GM12878 (cell line): Measurements from ENCODE around the gene TRAF2. TPM values are rescaled to one million over a fixed set of nuclear protein-coding genes. Genes with fewer than 3 reads are reported as not detected.

Experiments used
- ATAC-seq: fragments of 200-7000 bp; cut with Tn5 transposase; 3 replicates; pipeline ENCODE4 v1.9.1; 2020; ENCODE audit warnings: mild to moderate bottlenecking, moderate library complexity
- BruUV-seq: library from RNA; stranded (reverse); fragments of 400-500 nt; replicated peaks from 2 replicates; lab custom pipeline; 2021; lab: Mats Ljungman, UMichigan
- CTCF ChIA-PET: fragments of 300-600 bp; sonication (Branson Sonifier 250); formaldehyde crosslinking; extraction: SDS; loops from one replicate; lab custom pipeline; 2021; ENCODE audit warnings: inconsistent platforms; lab: Yijun Ruan, JAX
- POLR2A ChIA-PET: fragments of 350-600 bp; formaldehyde crosslinking; extraction: SDS; loops from one replicate; lab custom pipeline; 2021; ENCODE audit warnings: inconsistent platforms; lab: Charles Lee
- RAD21 ChIA-PET: fragments of 300-600 bp; sonication (Branson Sonifier 250); formaldehyde crosslinking; loops from one replicate; lab custom pipeline; 2023; ENCODE audit warnings: antibody characterized with exemption; ENCODE audit not compliant: unreplicated experiment; lab: Charles Lee
- SMC1A ChIA-PET: fragments of 300-600 bp; sonication (Branson Sonifier 250); formaldehyde crosslinking; loops from one replicate; lab custom pipeline; 2023; ENCODE audit not compliant: unreplicated experiment, uncharacterized antibody; lab: Charles Lee
- DNase-seq: peaks from one replicate; pipeline ENCODE4 v3.0.0-alpha.2; 2011; ENCODE audit warnings: low read depth, low spot score
- FAIRE-seq: peaks from 3 replicates; lab custom pipeline; 2011; peaks lifted over from hg19 to GRCh38; lab: Jason Lieb, UNC
- H2AFZ ChIP-seq: 2 replicates; pipeline ENCODE4 v1.6.0; 2011; ENCODE audit warnings: low read depth, low read length, control low read depth; ENCODE audit not compliant: control insufficient read depth
- H3K27ac ChIP-seq: 2 replicates; pipeline ENCODE4 v1.5.1; 2011; ENCODE audit warnings: control low read depth; ENCODE audit not compliant: control insufficient read depth, insufficient read depth
- H3K27me3 ChIP-seq, 2 experiments: replicated peaks in 1 of 2; 2 replicates each; pipeline versions ENCODE4 v1.6.0 to v1.6.1; 2011; ENCODE audit warnings: low read length in 1 of 2; ENCODE audit not compliant: control insufficient read depth in 2 of 2, insufficient read depth in 2 of 2
- H3K36me3 ChIP-seq, 2 experiments: 2 replicates each; pipeline ENCODE4 v1.5.1; 2011; ENCODE audit warnings: low read length in 1 of 2; ENCODE audit not compliant: control insufficient read depth in 2 of 2, insufficient read depth in 2 of 2
- H3K4me1 ChIP-seq: 2 replicates; pipeline ENCODE4 v1.6.1; 2011; ENCODE audit warnings: mild to moderate bottlenecking, low read length, moderate library complexity, mixed read lengths; ENCODE audit not compliant: control insufficient read depth, insufficient read depth
- H3K4me2 ChIP-seq: 2 replicates; pipeline ENCODE4 v1.6.0; 2011; ENCODE audit warnings: control low read depth; ENCODE audit not compliant: control insufficient read depth, insufficient read depth
- H3K4me3 ChIP-seq: fragments of 200-600 bp; sonication (generic); 2 replicates; pipeline ENCODE4 v1.5.1; 2016
- H3K79me2 ChIP-seq: 2 replicates; pipeline ENCODE4 v1.6.0; 2011; ENCODE audit warnings: low read length; ENCODE audit not compliant: control insufficient read depth, insufficient read depth
- H3K9ac ChIP-seq: 2 replicates; pipeline ENCODE4 v1.8.0; 2011; ENCODE audit warnings: low read length, control low read depth, mixed read lengths; ENCODE audit not compliant: control insufficient read depth, insufficient read depth
- H3K9me3 ChIP-seq: replicated peaks from 3 replicates; pipeline ENCODE4 v1.5.1; 2011; ENCODE audit warnings: mild to moderate bottlenecking, low read length; ENCODE audit not compliant: control insufficient read depth, insufficient read depth
- H4K20me1 ChIP-seq: 2 replicates; pipeline ENCODE4 v1.6.0; 2011; ENCODE audit not compliant: control insufficient read depth, insufficient read depth
- CBX5 ChIP-seq: sonication (generic); IDR thresholded peaks from 2 replicates; pipeline ENCODE4 v1.6.1; 2016; ENCODE audit warnings: low read depth, moderate library complexity, mild to moderate bottlenecking, inconsistent platforms
- CREB1 ChIP-seq: IDR thresholded peaks from 2 replicates; pipeline ENCODE4 v1.6.1; 2012; ENCODE audit warnings: low read depth, mild to moderate bottlenecking, inconsistent platforms
- CUX1 ChIP-seq: IDR thresholded peaks from 2 replicates; pipeline ENCODE4 v1.6.1; 2012; ENCODE audit warnings: improper control_type of control experiment, low read depth, low read length; ENCODE audit not compliant: insufficient replicate concordance
- HDAC2 ChIP-seq: fragments of 200-600 bp; sonication (generic); IDR thresholded peaks from 2 replicates; pipeline ENCODE4 v1.6.1; 2017
- KAT2A ChIP-seq: conservative IDR thresholded peaks from 2 replicates; pipeline ENCODE4 v1.6.1; 2011; ENCODE audit warnings: low read depth, low read length; ENCODE audit not compliant: control insufficient read depth
- MLLT1 ChIP-seq: fragments of 450-650 bp; IDR thresholded peaks from 2 replicates; pipeline ENCODE4 v1.6.1; 2016; ENCODE audit warnings: mild to moderate bottlenecking
- PRDM15 ChIP-seq: fragments of 450-650 bp; formaldehyde crosslinking; IDR thresholded peaks from 2 replicates; pipeline ENCODE4 v1.4.0; 2020; ENCODE audit warnings: mild to moderate bottlenecking, moderate library complexity
- RB1 ChIP-seq: fragments of 450-650 bp; formaldehyde crosslinking; IDR thresholded peaks from 2 replicates; pipeline ENCODE4 v1.6.1; 2017; ENCODE audit warnings: mild to moderate bottlenecking, borderline replicate concordance
- SMAD1 ChIP-seq: fragments of 450-650 bp; IDR thresholded peaks from 2 replicates; pipeline ENCODE4 v1.6.1; 2018; ENCODE audit warnings: mild to moderate bottlenecking, low read depth; ENCODE audit not compliant: partially characterized antibody
- TBL1XR1 ChIP-seq: IDR thresholded peaks from 2 replicates; pipeline ENCODE4 v1.6.1; 2012; ENCODE audit warnings: low read depth, low read length, improper control_type of control experiment
- ZBED1 ChIP-seq: IDR thresholded peaks from 2 replicates; pipeline ENCODE4 v1.6.1; 2016; ENCODE audit warnings: borderline replicate concordance
- ZNF217 ChIP-seq: fragments of 450-650 bp; IDR thresholded peaks from 2 replicates; pipeline ENCODE4 v1.6.1; 2017; ENCODE audit warnings: antibody characterized with exemption, mild to moderate bottlenecking
- WGBS: methylation state at CpG from one replicate; pipeline ENCODE4 v1.1.6; 2016; ENCODE audit warnings: low lambda C conversion rate; ENCODE audit not compliant: insufficient replicate concordance, insufficient coverage; ENCODE audit errors: missing lambda C conversion rate; 5-methylcytosine and 5-hydroxymethylcytosine counted together
- in situ Hi-C: fragments of 300-500 bp; cut with MboI; formaldehyde crosslinking; loops from 9 replicates; pipeline ENCODE4 v1.14.3; 2018; ENCODE audit warnings: mixed read lengths
- intact Hi-C: fragments of 100-400 bp; cut with micrococcal nuclease; formaldehyde crosslinking; loops from one replicate; pipeline ENCODE4 v1.14.2; 2022; ENCODE audit not compliant: unreplicated experiment
- polyA plus RNA-seq, 11 experiments: library from polyadenylated mRNA; depleted of rRNA in 4 of 11; unstranded in 6 of 11; stranded (reverse) in 5 of 11; fragments of >200 nt; fragmentation: Nextera tagmentation in 4 of 11; fragmentation: Illumina TruSeq in 1 of 11; extraction: Ambion mirVana in 4 of 11; extraction: Trizol in 1 of 11; gene quantifications; 1 replicate in 1 of 11; 2 replicates in 10 of 11; pipeline versions ENCODE4 v1.2.1 to v1.2.3, GENCODE V29; 2011 to 2016; ENCODE audit warnings: inconsistent platforms in 2 of 11, missing spikeins in 2 of 11, low read depth in 1 of 11
- total RNA-seq, 4 experiments: library from RNA; depleted of rRNA in 3 of 4; stranded (reverse); fragments of >200 nt in 3 of 4; fragmentation: Illumina TruSeq in 1 of 4; extraction: Trizol in 1 of 4; gene quantifications; 2 replicates each; pipeline versions ENCODE4 v1.2.1 to v1.2.3, GENCODE V29; 2013 to 2021

TRAF2 gene
- total and polyA plus RNA-seq, 10 of the 15 experiments (the other 5 are each of a cell fraction or from before 2014, with no cell fraction given), result 0.34 to 39.5 (median 18.7) TPM

GRCh38 chr9:136882109-136882946 is 4.0 kb upstream of the TRAF2 start:
- POLR2A ChIA-PET, result interaction anchor here (0.8 to 4.6 kb wide), 11 partner anchors 9 to 268 kb away, joined by 3 to 41 read pairs (median 4); partner anchors contain the start of genes RABL6 and SAPCD2
- Histone ChIP-seq H3K4me2 (peak overlapping the region; percentile 90), H3K9ac (peak overlapping the region; percentile 67), H3K4me3 (peak overlapping the region; percentile 64), H3K27ac (peak overlapping the region; percentile 85), H3K36me3 (no peaks in the 10 kb centered on the region), H3K79me2 (peaks cover 20% of the 10 kb centered on the region), H3K27me3 (no peaks in the 10 kb centered on the region), H2AFZ (peak overlapping the region; percentile 72), H3K9me3 (no peaks in the 10 kb centered on the region), H3K4me1 (peaks cover 40% of the 10 kb centered on the region), H4K20me1 (no peaks in the 10 kb centered on the region)
- FAIRE-seq (peak; percentile 94), DNase-seq (peak; percentile 73), ATAC-seq (peak; percentile 69)
- CTCF ChIA-PET, result interaction anchor here (1.1 to 6.9 kb wide), 8 partner anchors 16 to 153 kb away, joined by 3 to 46 read pairs (median 10); partner anchors contain the start of gene AJM1
- SMC1A ChIA-PET, result interaction anchor here (0.6 to 8.0 kb wide), 8 partner anchors 10 to 72 kb away, joined by 3 to 70 read pairs (median 4); partner anchors contain the start of gene AJM1
- no TSS peak for BruUV-seq
- 6% methylated on average over 19 of the region's 19 CpGs for WGBS
- in situ Hi-C loops (no loop called here), intact Hi-C loops (loop anchor here (5.0 to 10.0 kb wide), 2 partner anchors 35 to 78 kb away; partner anchors contain the start of genes PHPT1 and RABL6)
- RAD21 ChIA-PET, result interaction anchor here (0.7 to 2.0 kb wide), 8 partner anchors 13 to 152 kb away, joined by 3 to 23 read pairs (median 4); partner anchors contain the start of genes AJM1 and FUT7
- TF ChIP-seq CBX5, result no peak
- TF ChIP-seq MLLT1, result peak; percentile 99
- TF ChIP-seq CREB1, result no peak
- TF ChIP-seq TBL1XR1, result peak; percentile 55; the same call in 1 of the 2 replicates
- no peak for TF ChIP-seq KAT2A
- TF ChIP-seq SMAD1, result no peak
- TF ChIP-seq RB1, result no peak
- no peak for TF ChIP-seq ZNF217
- TF ChIP-seq HDAC2, result no peak
- no peak for TF ChIP-seq CUX1
- no peak for TF ChIP-seq ZBED1
- TF ChIP-seq PRDM15 (CRISPR knock-in tag), result no peak
